Measurements from ENCODE around the gene SUSD4.

- TF ChIP-seq CTCF (conservative IDR thresholded peaks at IDR 0.05 in 1 of 2, IDR thresholded peaks at IDR 0.05 in 1 of 2; ENCODE audit: extremely low read depth in 1 of 2, insufficient read depth in 1 of 2, low read depth in 1 of 2, low read length in 2 of 2), result no peak
- TF ChIP-seq EZH2 (IDR thresholded peaks at IDR 0.05; ENCODE audit: borderline replicate concordance, low read length), result no peak
These were observed 184.7 kb downstream of the SUSD4 start for GRCh38 chr1:223179280-223179679.
